B cell (primary cell): ENCODE results near the gene FRMD8. TPM values are rescaled to one million over a fixed set of nuclear protein-coding genes. Genes with fewer than 3 reads are reported as not detected.

Experiments
- ATAC-seq: fragments of 200-7000 bp; cut with Tn5 transposase; one replicate; pipeline ENCODE4 v1.10.0; 2021; ENCODE audit warnings: low read depth, mild to moderate bottlenecking, moderate number of reproducible peaks, moderate library complexity
- CTCF ChIA-PET: fragments of 350-600 bp; sonication (Branson Sonifier 250); formaldehyde crosslinking; loops from one replicate; lab custom pipeline; 2021; ENCODE audit warnings: antibody characterized with exemption, inconsistent platforms; lab: Charles Lee
- POLR2A ChIA-PET: fragments of 350-600 bp; sonication (Branson Sonifier 250); formaldehyde crosslinking; loops from one replicate; lab custom pipeline; 2021; ENCODE audit warnings: antibody characterized with exemption; lab: Charles Lee
- DNase-seq: peaks from one replicate; pipeline ENCODE4 v3.0.0; 2013
- H2AFZ ChIP-seq: 2 replicates; pipeline ENCODE4 v1.6.1; 2012; ENCODE audit warnings: mild to moderate bottlenecking, low read depth, low read length; ENCODE audit not compliant: insufficient read depth, poor library complexity, severe bottlenecking
- H3K27ac ChIP-seq, 2 donors: 1 replicate in 1 of 2; 2 replicates in 1 of 2; pipeline ENCODE4 v1.5.1; 2012 to 2013; ENCODE audit warnings: low read length in 2 of 2, mild to moderate bottlenecking in 2 of 2, moderate library complexity in 1 of 2
- H3K27me3 ChIP-seq, 4 experiments: fragments of 200-600 bp in 1 of 4; sonication (generic) in 1 of 4; replicated peaks in 1 of 4; 1 replicate in 2 of 4; 2 replicates in 2 of 4; pipeline versions ENCODE4 v1.6.1 to v1.7.0; 2013 to 2016; ENCODE audit warnings: low read length in 3 of 4, mild to moderate bottlenecking in 2 of 4, mixed read lengths in 1 of 4, moderate library complexity in 1 of 4; ENCODE audit not compliant: insufficient read depth in 4 of 4, control insufficient read depth in 3 of 4; ENCODE audit errors: control extremely low read depth in 1 of 4
- H3K36me3 ChIP-seq, 2 experiments: replicated peaks in 1 of 2; 1 replicate in 1 of 2; 2 replicates in 1 of 2; pipeline versions ENCODE4 v1.6.1 to v1.7.1; 2013; ENCODE audit warnings: low read length in 1 of 2; ENCODE audit not compliant: insufficient read depth in 2 of 2, control insufficient read depth in 1 of 2; ENCODE audit errors: control extremely low read depth in 1 of 2, extremely low read depth in 1 of 2
- H3K4me1 ChIP-seq, 2 donors: fragments of 200-600 bp in 1 of 2; sonication (generic) in 1 of 2; 1 replicate in 1 of 2; 2 replicates in 1 of 2; pipeline versions ENCODE4 v1.5.1 to v1.6.1; 2013 to 2017; ENCODE audit warnings: low read length in 2 of 2; ENCODE audit not compliant: control insufficient read depth in 2 of 2, insufficient read depth in 2 of 2
- H3K4me2 ChIP-seq: replicated peaks from 2 replicates; pipeline ENCODE3; 2012; ENCODE audit warnings: mild to moderate bottlenecking, low read depth, low read length; ENCODE audit not compliant: poor library complexity, severe bottlenecking
- H3K4me3 ChIP-seq, 5 experiments: fragments of 200-600 bp in 1 of 5; sonication (generic) in 1 of 5; 1 replicate in 3 of 5; 2 replicates in 2 of 5; pipeline versions ENCODE4 v1.5.1 to v1.7.0; 2011 to 2016; ENCODE audit warnings: low read length in 4 of 5, mild to moderate bottlenecking in 4 of 5, low read depth in 2 of 5, control low read depth in 1 of 5, moderate library complexity in 1 of 5; ENCODE audit not compliant: insufficient read depth in 1 of 5; ENCODE audit errors: control extremely low read depth in 1 of 5, extremely low read depth in 1 of 5
- H3K79me2 ChIP-seq: fragments of 200-600 bp; sonication (generic); one replicate; pipeline ENCODE4 v1.6.0; 2016; ENCODE audit warnings: low read length; ENCODE audit not compliant: control insufficient read depth, insufficient read depth
- H3K9ac ChIP-seq: fragments of 200-600 bp; sonication (generic); 2 replicates; pipeline ENCODE4 v1.6.1; 2017; ENCODE audit warnings: mild to moderate bottlenecking, low read length, moderate library complexity
- H3K9me3 ChIP-seq, 3 donors: one replicate each; pipeline versions ENCODE4 v1.6.1 to v1.7.1; 2013; ENCODE audit warnings: low read length in 2 of 3; ENCODE audit not compliant: control insufficient read depth in 2 of 3, insufficient read depth in 1 of 3; ENCODE audit errors: control extremely low read depth in 1 of 3
- H4K20me1 ChIP-seq: 2 replicates; pipeline ENCODE4 v1.6.0; 2012; ENCODE audit warnings: mild to moderate bottlenecking, low read length; ENCODE audit not compliant: insufficient read depth, control insufficient read depth, poor library complexity, severe bottlenecking
- H3K27ac Mint-ChIP-seq: one replicate; pipeline ENCODE4 v1.8.0; 2021; ENCODE audit warnings: mixed read lengths
- H3K27me3 Mint-ChIP-seq: one replicate; pipeline ENCODE4 v1.8.0; 2021; ENCODE audit warnings: mixed read lengths
- H3K4me1 Mint-ChIP-seq: one replicate; pipeline ENCODE4 v1.8.0; 2021; ENCODE audit warnings: mixed read lengths
- H3K4me3 Mint-ChIP-seq: one replicate; pipeline ENCODE4 v1.8.0; 2021; ENCODE audit warnings: mixed read lengths
- H3K9me3 Mint-ChIP-seq: one replicate; pipeline ENCODE4 v1.8.0; 2022; ENCODE audit warnings: mixed read lengths; ENCODE audit not compliant: insufficient read depth
- EZH2 ChIP-seq: IDR thresholded peaks from 2 replicates; pipeline ENCODE4 v1.6.1; 2012; ENCODE audit warnings: borderline replicate concordance, low read depth, mild to moderate bottlenecking, moderate library complexity, low read length; ENCODE audit not compliant: insufficient read depth, poor library complexity, severe bottlenecking
- WGBS: methylation state at CpG from one replicate; pipeline ENCODE4 v1.1.5; 2013; ENCODE audit warnings: missing lambda C conversion rate; ENCODE audit not compliant: insufficient coverage; 5-methylcytosine and 5-hydroxymethylcytosine counted together
- intact Hi-C: fragments of 100-400 bp; cut with micrococcal nuclease; formaldehyde crosslinking; loops from one replicate; pipeline ENCODE4 v1.10.0; 2022
- polyA plus RNA-seq: library from polyadenylated mRNA; depleted of rRNA; stranded (reverse); fragments of >200 nt; gene quantifications from 2 replicates; pipeline ENCODE4 v1.2.3, GENCODE V29; 2012
- total RNA-seq, 2 donors: library from RNA; stranded (reverse); fragments of 120-200 nt in 1 of 2; gene quantifications; 1 replicate in 1 of 2; 2 replicates in 1 of 2; pipeline versions ENCODE4 v1.2.3 to v1.2.4, GENCODE V29; 2013 to 2022
- TF ChIP-seq, protein P1 (sequence below): fragments of 200-600 bp; IDR thresholded peaks from one replicate; pipeline ENCODE4 v1.8.0; 2022; ENCODE audit warnings: antibody characterized with exemption, mild to moderate bottlenecking

FRMD8 gene
- total and polyA plus RNA-seq, 2 donors (not counting 1 experiment from before 2014, with no cell fraction given), result 44.3 to 73.6 TPM

DNA sequence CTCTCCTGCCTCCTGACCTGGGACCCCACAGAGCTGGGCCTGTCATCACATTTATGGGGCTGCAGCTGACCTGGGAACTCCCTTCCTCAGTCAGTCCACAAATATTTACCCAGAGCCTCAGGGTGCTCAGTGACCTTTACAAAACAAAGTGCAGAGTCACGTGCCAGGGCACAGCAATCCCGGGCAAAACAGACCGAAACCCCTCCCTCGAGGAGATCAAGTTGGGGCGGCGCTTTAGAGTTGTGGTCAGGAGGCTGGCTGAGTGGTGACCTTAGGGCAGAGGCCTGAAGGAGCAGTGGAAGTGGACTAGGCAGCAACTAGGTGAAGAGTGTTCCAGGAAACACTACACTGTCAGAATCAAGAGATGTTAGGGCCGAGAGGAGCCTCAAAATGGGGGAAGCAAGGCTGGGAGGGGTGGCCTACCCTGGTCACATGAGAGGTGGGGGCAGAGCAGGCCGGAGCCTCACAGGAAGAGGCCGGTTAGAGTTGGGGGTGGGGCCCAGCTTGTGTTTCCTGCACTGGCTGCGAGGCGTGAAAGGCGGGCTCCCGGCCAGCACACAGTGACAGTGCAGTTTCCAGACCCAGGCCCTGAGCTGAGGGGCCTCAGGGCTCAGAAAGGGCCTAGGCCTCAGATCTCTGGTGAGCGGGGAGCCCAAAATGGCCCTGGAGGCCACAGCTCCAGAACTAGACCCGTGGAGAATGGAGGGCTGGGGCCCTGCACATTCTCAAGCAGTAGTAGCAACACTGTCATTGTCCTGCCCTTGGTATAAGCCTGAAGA is 32.4 kb downstream of the FRMD8 start:
- Mint-ChIP-seq H3K4me3 (peak overlapping the region; percentile 96), H3K27ac (peak overlapping the region; percentile 100), H3K27me3 (no peaks in the 10 kb centered on the region), H3K9me3 (no peaks in the 10 kb centered on the region), H3K4me1 (peaks cover 72% of the 10 kb centered on the region)
- Histone ChIP-seq H3K79me2 (peaks cover 61% of the 10 kb centered on the region), H3K4me2 (peak overlapping the region; percentile 94), H3K36me3 (no peaks in the 10 kb centered on the region), H3K9me3 (no peaks in the 10 kb centered on the region), H4K20me1 (no peaks in the 10 kb centered on the region), H2AFZ (peak overlapping the region; percentile 78), H3K4me1 (peaks cover 67 to 84% of the 10 kb centered on the region in 2 donors), H3K27ac (peak overlapping the region; percentile 91 to 97), H3K9ac (peak overlapping the region; percentile 77), H3K27me3 (no peaks in the 10 kb centered on the region), H3K4me3 (peak overlapping the region; percentile 43 to 86 (median 56))
- intact Hi-C loops, result loop anchor here (2.0 kb wide), 1 partner anchor 64 kb away; the partner anchor contains the start of gene TIGD3
- ChIA-PET POLR2A (interaction anchor here (0.6 to 16.5 kb wide), 26 partner anchors 8 to 1938 kb away, joined by 3 to 1159 read pairs (median 6); partner anchors contain the start of genes DPF2, FRMD8, MALAT1 and SCYL1), CTCF (interaction anchor here (0.6 to 14.9 kb wide), 9 partner anchors 9 to 285 kb away, joined by 3 to 541 read pairs (median 6); partner anchors contain the start of genes FRMD8, MALAT1 and SLC25A45)
- TF ChIP-seq EZH2, result no peak
- TF ChIP-seq, protein P1, sequence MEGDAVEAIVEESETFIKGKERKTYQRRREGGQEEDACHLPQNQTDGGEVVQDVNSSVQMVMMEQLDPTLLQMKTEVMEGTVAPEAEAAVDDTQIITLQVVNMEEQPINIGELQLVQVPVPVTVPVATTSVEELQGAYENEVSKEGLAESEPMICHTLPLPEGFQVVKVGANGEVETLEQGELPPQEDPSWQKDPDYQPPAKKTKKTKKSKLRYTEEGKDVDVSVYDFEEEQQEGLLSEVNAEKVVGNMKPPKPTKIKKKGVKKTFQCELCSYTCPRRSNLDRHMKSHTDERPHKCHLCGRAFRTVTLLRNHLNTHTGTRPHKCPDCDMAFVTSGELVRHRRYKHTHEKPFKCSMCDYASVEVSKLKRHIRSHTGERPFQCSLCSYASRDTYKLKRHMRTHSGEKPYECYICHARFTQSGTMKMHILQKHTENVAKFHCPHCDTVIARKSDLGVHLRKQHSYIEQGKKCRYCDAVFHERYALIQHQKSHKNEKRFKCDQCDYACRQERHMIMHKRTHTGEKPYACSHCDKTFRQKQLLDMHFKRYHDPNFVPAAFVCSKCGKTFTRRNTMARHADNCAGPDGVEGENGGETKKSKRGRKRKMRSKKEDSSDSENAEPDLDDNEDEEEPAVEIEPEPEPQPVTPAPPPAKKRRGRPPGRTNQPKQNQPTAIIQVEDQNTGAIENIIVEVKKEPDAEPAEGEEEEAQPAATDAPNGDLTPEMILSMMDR, result no peak
- WGBS, result 0% methylated on average over 15 of the region's 15 CpGs
- ATAC-seq, result peak; percentile 52
- peak; percentile 94 for DNase-seq

DNA sequence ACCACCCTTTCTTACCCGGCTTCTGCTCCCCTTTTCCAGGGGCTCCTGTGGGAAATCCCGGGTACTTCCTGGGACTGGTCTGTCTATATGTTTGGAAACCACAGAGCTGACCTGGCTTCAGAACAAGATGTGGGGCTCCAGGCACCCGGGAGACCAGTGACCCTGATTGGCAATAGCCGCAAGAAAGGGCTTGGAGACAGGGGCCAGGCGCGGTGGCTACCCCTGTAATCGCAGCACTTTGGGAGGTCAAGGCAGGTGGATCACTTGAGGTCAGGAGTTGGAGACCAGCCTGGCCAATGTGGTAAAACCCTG is 33.0 kb downstream of the FRMD8 start:
- Histone ChIP-seq H3K27ac (peak overlapping the region; percentile 91 to 97), H3K79me2 (peaks cover 63% of the 10 kb centered on the region), H4K20me1 (no peaks in the 10 kb centered on the region), H3K36me3 (no peaks in the 10 kb centered on the region), H3K9ac (peak overlapping the region; percentile 77), H2AFZ (no peak overlapping the region), H3K27me3 (no peaks in the 10 kb centered on the region), H3K4me2 (peak overlapping the region; percentile 94), H3K4me3 (peak overlapping the region; percentile 43 to 86 (median 56)), H3K9me3 (no peaks in the 10 kb centered on the region), H3K4me1 (peaks cover 73 to 90% of the 10 kb centered on the region in 2 donors)
- Mint-ChIP-seq H3K9me3 (no peaks in the 10 kb centered on the region), H3K4me1 (peaks cover 74% of the 10 kb centered on the region), H3K27me3 (no peaks in the 10 kb centered on the region), H3K4me3 (peak overlapping the region; percentile 96), H3K27ac (peak overlapping the region; percentile 100)
- no peak for TF ChIP-seq EZH2
- TF ChIP-seq, protein P1, result no peak
- DNase-seq (no peak), ATAC-seq (no peak)
- CTCF ChIA-PET, result interaction anchor here (0.6 to 14.9 kb wide), 8 partner anchors 9 to 285 kb away, joined by 3 to 541 read pairs (median 6); partner anchors contain the start of genes FRMD8, MALAT1 and SLC25A45
- WGBS, result 33% methylated on average over 7 of the region's 7 CpGs
- intact Hi-C loops, result loop anchor here (2.0 kb wide), 1 partner anchor 65 kb away; the partner anchor contains the start of gene TIGD3
- POLR2A ChIA-PET, result interaction anchor here (0.9 to 16.5 kb wide), 15 partner anchors 8 to 157 kb away, joined by 3 to 1159 read pairs (median 16); partner anchors contain the start of genes DPF2, FRMD8, MALAT1 and SCYL1
